CD4-positive, alpha-beta T cell (primary cell): Measurements from ENCODE around the gene GALNT1. TPM values are rescaled to one million over a fixed set of nuclear protein-coding genes. Genes with fewer than 3 reads are reported as not detected.

ENCODE experiments used
- ATAC-seq: fragments of 200-7000 bp; cut with Tn5 transposase; one replicate; pipeline ENCODE4 v1.10.0; 2022; ENCODE audit warnings: mild to moderate bottlenecking; ENCODE audit not compliant: poor library complexity
- CTCF ChIA-PET: fragments of 350-600 bp; sonication (Branson Sonifier 250); formaldehyde crosslinking; loops from one replicate; lab custom pipeline; 2021; ENCODE audit warnings: antibody characterized with exemption, inconsistent platforms; lab: Charles Lee
- POLR2A ChIA-PET: fragments of 350-600 bp; sonication (Branson Sonifier 250); formaldehyde crosslinking; loops from one replicate; lab custom pipeline; 2021; ENCODE audit warnings: antibody characterized with exemption, inconsistent platforms; lab: Charles Lee
- DNase-seq, 14 experiments: peaks; one replicate each; pipeline ENCODE4 v3.0.0-alpha.2; 2013 to 2020; ENCODE audit warnings: mixed read lengths in 2 of 14
- H3K27ac ChIP-seq, 2 donors: one replicate each; pipeline versions ENCODE4 v1.5.1 to v1.7.0; 2013; ENCODE audit warnings: low read length in 2 of 2, low read depth in 1 of 2, mild to moderate bottlenecking in 1 of 2
- H3K27me3 ChIP-seq, 2 experiments: 1 replicate in 1 of 2; 2 replicates in 1 of 2; pipeline versions ENCODE4 v1.6.1 to v1.7.0; 2013; ENCODE audit warnings: low read length in 2 of 2, control low read depth in 1 of 2, mild to moderate bottlenecking in 1 of 2, moderate library complexity in 1 of 2; ENCODE audit not compliant: insufficient read depth in 2 of 2, control insufficient read depth in 1 of 2
- H3K36me3 ChIP-seq: one replicate; pipeline ENCODE4 v1.6.1; 2013; ENCODE audit warnings: low read length, control low read depth; ENCODE audit not compliant: insufficient read depth
- H3K4me1 ChIP-seq: one replicate; pipeline ENCODE4 v1.6.1; 2013; ENCODE audit warnings: low read length, control low read depth; ENCODE audit not compliant: insufficient read depth
- H3K4me3 ChIP-seq: one replicate; pipeline ENCODE4 v1.5.1; 2013; ENCODE audit warnings: mild to moderate bottlenecking, low read length, moderate library complexity
- H3K9me3 ChIP-seq, 2 experiments: 1 replicate in 1 of 2; 2 replicates in 1 of 2; pipeline versions ENCODE4 v1.6.1 to v1.7.0; 2013; ENCODE audit warnings: low read length in 2 of 2, mild to moderate bottlenecking in 2 of 2, control low read depth in 1 of 2, moderate library complexity in 1 of 2; ENCODE audit not compliant: control insufficient read depth in 1 of 2, insufficient read depth in 1 of 2
- H3K27ac Mint-ChIP-seq: one replicate; pipeline ENCODE4 v1.8.0; 2020; ENCODE audit warnings: mixed read lengths
- H3K27me3 Mint-ChIP-seq: one replicate; pipeline ENCODE4 v1.8.0; 2021; ENCODE audit warnings: mixed read lengths
- H3K36me3 Mint-ChIP-seq: one replicate; pipeline ENCODE4 v1.8.0; 2021; ENCODE audit warnings: low read depth, mixed read lengths
- H3K4me1 Mint-ChIP-seq: one replicate; pipeline ENCODE4 v1.8.0; 2021; ENCODE audit warnings: low read depth, mixed read lengths
- H3K4me3 Mint-ChIP-seq: one replicate; pipeline ENCODE4 v1.8.0; 2020; ENCODE audit warnings: mild to moderate bottlenecking, mixed read lengths
- H3K9me3 Mint-ChIP-seq: one replicate; pipeline ENCODE4 v1.8.0; 2020; ENCODE audit warnings: mixed read lengths
- CTCF ChIP-seq: fragments of 200-600 bp; IDR thresholded peaks from one replicate; pipeline ENCODE4 v1.8.0; 2022; ENCODE audit warnings: antibody characterized with exemption, mild to moderate bottlenecking
- intact Hi-C, 2 experiments: fragments of 100-400 bp; cut with DNase I in 1 of 2; cut with micrococcal nuclease in 1 of 2; formaldehyde crosslinking; loops; one replicate each; pipeline versions ENCODE4 v1.15.1 to v1.9.0; 2023 to 2025; cut with DNase I, micrococcal nuclease
- total RNA-seq, 174 experiments: library from RNA in 2 of 174; stranded (reverse) in 2 of 174; gene quantifications; one replicate each; pipeline ENCODE4 v1.2.3 and lab custom pipeline; 2021 to 2026

GALNT1 gene
- total RNA-seq, 2 experiments from 2014 or later, result 16.1 to 17.9 TPM

- DNase-seq (no peak), ATAC-seq (no peak)
- Histone ChIP-seq H3K27me3 (peaks cover 0 to 3% of the 10 kb centered on the region in 2 experiments), H3K36me3 (no peaks in the 10 kb centered on the region), H3K4me1 (no peaks in the 10 kb centered on the region), H3K27ac (no peak overlapping the region), H3K9me3 (no peaks in the 10 kb centered on the region), H3K4me3 (no peak overlapping the region)
- CTCF ChIA-PET, result no interaction called here
- Mint-ChIP-seq H3K4me3 (no peak overlapping the region), H3K27ac (no peak overlapping the region), H3K27me3 (peaks cover 11% of the 10 kb centered on the region), H3K4me1 (no peaks in the 10 kb centered on the region), H3K9me3 (peaks cover 2% of the 10 kb centered on the region), H3K36me3 (no peaks in the 10 kb centered on the region)
- TF ChIP-seq CTCF, result no peak
- POLR2A ChIA-PET, result no interaction called here
- intact Hi-C loops, result no loop called here
These were observed 162.4 kb downstream of the GALNT1 start for GRCh38 chr18:35743916-35744315.

- TF ChIP-seq CTCF, result no peak
- POLR2A ChIA-PET, result no interaction called here
- no peaks in the 10 kb centered on the region for H3K9me3 Mint-ChIP-seq
- H3K27ac Mint-ChIP-seq, result no peak overlapping the region
- no peaks in the 10 kb centered on the region for H3K36me3 Mint-ChIP-seq
- CTCF ChIA-PET, result interaction anchor here (1.2 kb wide), 2 partner anchors 11 to 15 kb away, joined by 4 read pairs; no protein-coding TSS in a partner anchor
- no peaks in the 10 kb centered on the region for H3K4me1 Mint-ChIP-seq
- Histone ChIP-seq H3K27ac (no peak overlapping the region), H3K36me3 (no peaks in the 10 kb centered on the region), H3K27me3 (peaks cover 0 to 3% of the 10 kb centered on the region in 2 experiments), H3K9me3 (no peaks in the 10 kb centered on the region), H3K4me3 (no peak overlapping the region), H3K4me1 (no peaks in the 10 kb centered on the region)
- no peak for DNase-seq
- no peak overlapping the region for H3K4me3 Mint-ChIP-seq
- no peak for ATAC-seq
- intact Hi-C loops, result no loop called here
- peaks cover 1% of the 10 kb centered on the region for H3K27me3 Mint-ChIP-seq
These were observed 164.3 kb downstream of the GALNT1 start for GRCh38 chr18:35745814-35746213.

- no peaks in the 10 kb centered on the region for H3K4me1 Mint-ChIP-seq
- Histone ChIP-seq H3K9me3 (no peaks in the 10 kb centered on the region), H3K4me1 (no peaks in the 10 kb centered on the region), H3K27me3 (peaks cover 0 to 3% of the 10 kb centered on the region in 2 experiments), H3K27ac (no peak overlapping the region), H3K36me3 (no peaks in the 10 kb centered on the region), H3K4me3 (no peak overlapping the region)
- no peaks in the 10 kb centered on the region for H3K9me3 Mint-ChIP-seq
- ATAC-seq, result no peak
- H3K27ac Mint-ChIP-seq, result no peak overlapping the region
- POLR2A ChIA-PET, result no interaction called here
- CTCF ChIA-PET, result interaction anchor here (1.2 kb wide), 1 partner anchor 10 kb away, joined by 4 read pairs; no protein-coding TSS in a partner anchor
- H3K27me3 Mint-ChIP-seq, result no peaks in the 10 kb centered on the region
- intact Hi-C loops, result no loop called here
- no peaks in the 10 kb centered on the region for H3K36me3 Mint-ChIP-seq
- TF ChIP-seq CTCF, result no peak
- no peak for DNase-seq
- H3K4me3 Mint-ChIP-seq, result no peak overlapping the region
These were observed 165.3 kb downstream of the GALNT1 start for GRCh38 chr18:35746826-35747339.
